ENCODE data around the gene SH2D3C.

The SH2D3C gene

GRCh38 chr9:127733614-127734013 is 44.9 kb downstream of the SH2D3C start:
- DNase-seq (ENCODE audit: low spot score) = no peak
- no peak for TF ChIP-seq CTCF (IDR thresholded peaks at IDR 0.05; ENCODE audit: extremely low read depth, missing control alignments)

GRCh38 chr9:127732444-127732843 is 46.0 kb downstream of the SH2D3C start:
- no peak for TF ChIP-seq CTCF (IDR thresholded peaks at IDR 0.05; ENCODE audit: extremely low read depth, missing control alignments)
- no peak for DNase-seq (ENCODE audit: low spot score)

- DNase-seq (ENCODE audit: low spot score) = no peak
- TF ChIP-seq CTCF (IDR thresholded peaks at IDR 0.05; ENCODE audit: extremely low read depth, missing control alignments) = no peak
These were observed 46.5 kb downstream of the SH2D3C start for GRCh38 chr9:127731938-127732337.

- no peak for DNase-seq (ENCODE audit: low spot score)
These were observed 47.6 kb downstream of the SH2D3C start for GRCh38 chr9:127730799-127731410.

GRCh38 chr9:127730262-127730661 is 48.2 kb downstream of the SH2D3C start:
- no peak for TF ChIP-seq CTCF (IDR thresholded peaks at IDR 0.05; ENCODE audit: extremely low read depth, missing control alignments)
- DNase-seq (ENCODE audit: low spot score) = no peak

More at GRCh38 chr9:127730799-127731410, 47.6 kb downstream of the SH2D3C start:
- TF ChIP-seq CTCF (IDR thresholded peaks at IDR 0.05; ENCODE audit: extremely low read depth, missing control alignments) = no peak

- DNase-seq (ENCODE audit: low spot score) = no peak
- no peak for TF ChIP-seq CTCF (IDR thresholded peaks at IDR 0.05; ENCODE audit: extremely low read depth, missing control alignments)
These were observed 48.8 kb downstream of the SH2D3C start for GRCh38 chr9:127729522-127730256.

- no peak for TF ChIP-seq CTCF (IDR thresholded peaks at IDR 0.05; ENCODE audit: extremely low read depth, missing control alignments)
These were observed 49.7 kb downstream of the SH2D3C start for GRCh38 chr9:127728808-127729207.

More at GRCh38 chr9:127728808-127729207, 49.7 kb downstream of the SH2D3C start:
- no peak for DNase-seq (ENCODE audit: low spot score)

All from GM20000 (cell line).